HUES6 (cell line): ENCODE data around the gene SLC37A1.
A peak's percentile ranks its signal among the peaks of the same experiment; 100 is the strongest.
"Not testable (repeated sequence)": the region's sequence is repeated elsewhere in the genome, so short reads cannot be mapped to it uniquely, and the experiment has no call there.

ENCODE experiments used
- H3K27ac ChIP-seq: 2 replicates; pipeline ENCODE4 v1.7.0; 2013; ENCODE audit warnings: low read depth, mild to moderate bottlenecking, low read length, inconsistent platforms
- H3K27me3 ChIP-seq: 2 replicates; pipeline ENCODE4 v1.6.1; 2013; ENCODE audit warnings: low read length; ENCODE audit not compliant: control insufficient read depth, insufficient read depth
- H3K36me3 ChIP-seq: 2 replicates; pipeline ENCODE4 v1.6.1; 2013; ENCODE audit warnings: low read length; ENCODE audit not compliant: control insufficient read depth, insufficient read depth
- H3K4me1 ChIP-seq: 2 replicates; pipeline ENCODE4 v1.6.1; 2013; ENCODE audit warnings: low read length; ENCODE audit not compliant: control insufficient read depth, insufficient read depth
- H3K4me3 ChIP-seq: 2 replicates; pipeline ENCODE4 v1.5.1; 2013; ENCODE audit warnings: low read depth, low read length
- H3K9ac ChIP-seq: one replicate; pipeline ENCODE4 v1.6.1; 2013; ENCODE audit warnings: mild to moderate bottlenecking, low read length
- H3K9me3 ChIP-seq: 2 replicates; pipeline ENCODE4 v1.6.1; 2013; ENCODE audit warnings: low read depth, low read length; ENCODE audit not compliant: control insufficient read depth, insufficient read depth

The SLC37A1 gene

GRCh38 chr21:42513151-42513984 is at the start of gene SLC37A1:
SLC37A1 (plus strand) TSS chr21:42513852; CDS start chr21:42518455, 4,603 bp downstream.
- H3K27me3 ChIP-seq, result 0 out of 2 replicates have a peak, but pooled peaks cover 6% of the 10 kb centered on the region
- peak within 1 kb of the TSS; percentile 57 for H3K27ac ChIP-seq
- H3K9ac ChIP-seq, result peak within 1 kb of the TSS; percentile 58
- H3K4me1 ChIP-seq, result peaks cover 33% of the 10 kb centered on the region
- H3K36me3 ChIP-seq, result peaks cover 4% of the 10 kb centered on the region
- H3K4me3 ChIP-seq, result peak within 1 kb of the TSS; percentile 80
- no peaks in the 10 kb centered on the region for H3K9me3 ChIP-seq

GRCh38 chr21:42463861-42464515 is 49.7 kb upstream of the SLC37A1 start:
- Histone ChIP-seq H3K9me3 (peaks cover 8% of the 10 kb centered on the region), H3K4me1 (peaks cover 54% of the 10 kb centered on the region), H3K36me3 (no peaks in the 10 kb centered on the region), H3K4me3 (no peak overlapping the region), H3K27ac (no peak overlapping the region), H3K9ac (no peak overlapping the region), H3K27me3 (no peaks in the 10 kb centered on the region)

- H3K4me1 ChIP-seq, result peaks cover 56% of the 10 kb centered on the region
Observed at GRCh38 chr21:42465008-42465802, 48.4 kb upstream of the SLC37A1 start.

GRCh38 chr21:42465803-42466127 is 47.9 kb upstream of the SLC37A1 start:
- no peaks in the 10 kb centered on the region for H3K27me3 ChIP-seq
- no peak overlapping the region for H3K27ac ChIP-seq
- no peaks in the 10 kb centered on the region for H3K36me3 ChIP-seq
- H3K9ac ChIP-seq, result no peak overlapping the region
- no peak overlapping the region for H3K4me3 ChIP-seq
- H3K4me1 ChIP-seq, result peaks cover 56% of the 10 kb centered on the region
- H3K9me3 ChIP-seq, result peaks cover 2% of the 10 kb centered on the region; the same call in 1 of the 2 replicates

More at GRCh38 chr21:42465008-42465802, 48.4 kb upstream of the SLC37A1 start:
- no peak overlapping the region for H3K9ac ChIP-seq
- H3K27me3 ChIP-seq, result no peaks in the 10 kb centered on the region
- H3K9me3 ChIP-seq, result peaks cover 5% of the 10 kb centered on the region; the same call in 1 of the 2 replicates
- H3K27ac ChIP-seq, result no peak overlapping the region
- no peak overlapping the region for H3K4me3 ChIP-seq
- no peaks in the 10 kb centered on the region for H3K36me3 ChIP-seq

- no peak overlapping the region for H3K4me3 ChIP-seq
- H3K9me3 ChIP-seq, result no peaks in the 10 kb centered on the region
- H3K36me3 ChIP-seq, result no peaks in the 10 kb centered on the region
- no peak overlapping the region for H3K27ac ChIP-seq
- H3K4me1 ChIP-seq, result peaks cover 52% of the 10 kb centered on the region
- no peaks in the 10 kb centered on the region for H3K27me3 ChIP-seq
- no peak overlapping the region for H3K9ac ChIP-seq
Observed at GRCh38 chr21:42466700-42467099, 47.0 kb upstream of the SLC37A1 start.

- no peaks in the 10 kb centered on the region for H3K36me3 ChIP-seq
- peaks cover 45% of the 10 kb centered on the region for H3K4me1 ChIP-seq
- H3K27ac ChIP-seq, result no peak overlapping the region
- H3K27me3 ChIP-seq, result no peaks in the 10 kb centered on the region
- no peak overlapping the region for H3K4me3 ChIP-seq
- H3K9me3 ChIP-seq, result no peaks in the 10 kb centered on the region
- no peak overlapping the region for H3K9ac ChIP-seq
Observed at GRCh38 chr21:42467140-42467983, 46.3 kb upstream of the SLC37A1 start.

GRCh38 chr21:42468491-42469131 is 45.0 kb upstream of the SLC37A1 start:
- H3K9ac ChIP-seq, result peak overlapping the region; percentile 44
- H3K27ac ChIP-seq, result no peak overlapping the region
- H3K9me3 ChIP-seq, result no peaks in the 10 kb centered on the region
- peaks cover 36% of the 10 kb centered on the region for H3K4me1 ChIP-seq
- H3K36me3 ChIP-seq, result no peaks in the 10 kb centered on the region
- H3K4me3 ChIP-seq, result no peak overlapping the region
- H3K27me3 ChIP-seq, result no peaks in the 10 kb centered on the region

- H3K36me3 ChIP-seq, result no peaks in the 10 kb centered on the region
- no peaks in the 10 kb centered on the region for H3K9me3 ChIP-seq
- H3K27ac ChIP-seq, result no peak overlapping the region
- no peaks in the 10 kb centered on the region for H3K27me3 ChIP-seq
- H3K4me1 ChIP-seq, result peaks cover 39% of the 10 kb centered on the region
- H3K9ac ChIP-seq, result peak overlapping the region; percentile 44
- H3K4me3 ChIP-seq, result no peak overlapping the region
Observed at GRCh38 chr21:42469272-42469671, 44.4 kb upstream of the SLC37A1 start.

GRCh38 chr21:42469726-42470125 is 43.9 kb upstream of the SLC37A1 start:
- not testable (repeated sequence) for H3K9me3 ChIP-seq, H3K36me3 ChIP-seq
- H3K4me1 ChIP-seq, result peaks cover 43% of the 10 kb centered on the region

GRCh38 chr21:42471206-42471605 is 42.4 kb upstream of the SLC37A1 start:
- Histone ChIP-seq H3K36me3 (no peaks in the 10 kb centered on the region), H3K27ac (no peak overlapping the region), H3K4me3 (no peak overlapping the region), H3K9ac (no peak overlapping the region), H3K9me3 (no peaks in the 10 kb centered on the region), H3K27me3 (no peaks in the 10 kb centered on the region), H3K4me1 (peaks cover 40% of the 10 kb centered on the region)

More at GRCh38 chr21:42469726-42470125, 43.9 kb upstream of the SLC37A1 start:
- not testable (repeated sequence) for H3K27ac ChIP-seq, H3K4me3 ChIP-seq, H3K9ac ChIP-seq, H3K27me3 ChIP-seq
